ENCODE measurements around the gene MEGF11.

MEGF11 gene

GRCh38 chr15:65870889-65871533 lies 382.5 kb downstream of the MEGF11 start (continued):
- TF ChIP-seq PRDM10 (tag by site-specific recombination; IDR thresholded peaks at IDR 0.05), result peak; percentile 88
- TF ChIP-seq ZNF530 (tag by site-specific recombination; IDR thresholded peaks at IDR 0.05; ENCODE audit: low read depth), result no peak
- no peak for TF ChIP-seq ZSCAN16 (tag by site-specific recombination; IDR thresholded peaks at IDR 0.05)
- TF ChIP-seq ZNF335 (tag by site-specific recombination; conservative IDR thresholded peaks at IDR 0.05), result no peak
- no peak for TF ChIP-seq ZNF664 (tag by site-specific recombination; IDR thresholded peaks at IDR 0.05)
- TF ChIP-seq ZNF513 (tag by site-specific recombination; IDR thresholded peaks at IDR 0.05), result no peak
- TF ChIP-seq ZNF133 (tag by site-specific recombination; IDR thresholded peaks at IDR 0.05), result no peak
- TF ChIP-seq ZNF660 (tag by site-specific recombination; IDR thresholded peaks at IDR 0.05), result peak; percentile 43; the same call in 1 of the 2 replicates
- peak; percentile 8; the same call in 1 of the 2 replicates for TF ChIP-seq ZBTB17 (tag by site-specific recombination; IDR thresholded peaks at IDR 0.05)
- no peak for TF ChIP-seq ZNF10 (tag by site-specific recombination; IDR thresholded peaks at IDR 0.05)
- peak; percentile 83 for TF ChIP-seq PRDM1 (tag by site-specific recombination; IDR thresholded peaks at IDR 0.05)
- TF ChIP-seq, protein P1, sequence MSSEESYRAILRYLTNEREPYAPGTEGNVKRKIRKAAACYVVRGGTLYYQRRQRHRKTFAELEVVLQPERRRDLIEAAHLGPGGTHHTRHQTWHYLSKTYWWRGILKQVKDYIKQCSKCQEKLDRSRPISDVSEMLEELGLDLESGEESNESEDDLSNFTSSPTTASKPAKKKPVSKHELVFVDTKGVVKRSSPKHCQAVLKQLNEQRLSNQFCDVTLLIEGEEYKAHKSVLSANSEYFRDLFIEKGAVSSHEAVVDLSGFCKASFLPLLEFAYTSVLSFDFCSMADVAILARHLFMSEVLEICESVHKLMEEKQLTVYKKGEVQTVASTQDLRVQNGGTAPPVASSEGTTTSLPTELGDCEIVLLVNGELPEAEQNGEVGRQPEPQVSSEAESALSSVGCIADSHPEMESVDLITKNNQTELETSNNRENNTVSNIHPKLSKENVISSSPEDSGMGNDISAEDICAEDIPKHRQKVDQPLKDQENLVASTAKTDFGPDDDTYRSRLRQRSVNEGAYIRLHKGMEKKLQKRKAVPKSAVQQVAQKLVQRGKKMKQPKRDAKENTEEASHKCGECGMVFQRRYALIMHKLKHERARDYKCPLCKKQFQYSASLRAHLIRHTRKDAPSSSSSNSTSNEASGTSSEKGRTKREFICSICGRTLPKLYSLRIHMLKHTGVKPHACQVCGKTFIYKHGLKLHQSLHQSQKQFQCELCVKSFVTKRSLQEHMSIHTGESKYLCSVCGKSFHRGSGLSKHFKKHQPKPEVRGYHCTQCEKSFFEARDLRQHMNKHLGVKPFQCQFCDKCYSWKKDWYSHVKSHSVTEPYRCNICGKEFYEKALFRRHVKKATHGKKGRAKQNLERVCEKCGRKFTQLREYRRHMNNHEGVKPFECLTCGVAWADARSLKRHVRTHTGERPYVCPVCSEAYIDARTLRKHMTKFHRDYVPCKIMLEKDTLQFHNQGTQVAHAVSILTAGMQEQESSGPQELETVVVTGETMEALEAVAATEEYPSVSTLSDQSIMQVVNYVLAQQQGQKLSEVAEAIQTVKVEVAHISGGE (tag by site-specific recombination; conservative IDR thresholded peaks at IDR 0.05; ENCODE audit: low read depth), result no peak
- TF ChIP-seq ZNF19 (tag by site-specific recombination; IDR thresholded peaks at IDR 0.05; ENCODE audit: low read depth), result no peak
- TF ChIP-seq MZF1 (tag by site-specific recombination; IDR thresholded peaks at IDR 0.05; ENCODE audit: borderline replicate concordance), result no peak
- no peak for TF ChIP-seq ZNF791 (tag by site-specific recombination; IDR thresholded peaks at IDR 0.05)
- peak; percentile 73 for TF ChIP-seq YY2 (tag by site-specific recombination; IDR thresholded peaks at IDR 0.05)
- no peak for TF ChIP-seq ZNF132 (tag by site-specific recombination; IDR thresholded peaks at IDR 0.05; ENCODE audit: borderline replicate concordance)
- TF ChIP-seq ZEB2 (tag by site-specific recombination; IDR thresholded peaks at IDR 0.05), result no peak
- no peak for TF ChIP-seq WT1 (tag by site-specific recombination; IDR thresholded peaks at IDR 0.05)
- TF ChIP-seq ZBTB20 (tag by site-specific recombination; IDR thresholded peaks at IDR 0.05), result no peak
- peak; percentile 73 for TF ChIP-seq YY1 (tag by site-specific recombination; IDR thresholded peaks at IDR 0.05)
- TF ChIP-seq ZNF112 (tag by site-specific recombination; IDR thresholded peaks at IDR 0.05), result no peak
- TF ChIP-seq TRIM28 (IDR thresholded peaks at IDR 0.05; ENCODE audit: borderline replicate concordance, low read length), result no peak
